Urinary bladder (tissue), 4 donors: ENCODE measurements around the gene CBLIF. TPM values are rescaled to one million over a fixed set of nuclear protein-coding genes. Genes with fewer than 3 reads are reported as not detected.
"Not testable (repeated sequence)": the region's sequence is repeated elsewhere in the genome, so short reads cannot be mapped to it uniquely, and the experiment has no call there.

ENCODE experiments used
- DNase-seq: peaks from one replicate; pipeline ENCODE4 v3.0.0-alpha.2; 2015; ENCODE audit errors: extremely low spot score
- H3K27ac ChIP-seq: one replicate; pipeline ENCODE4 v1.5.1; 2013; ENCODE audit warnings: low read depth, mild to moderate bottlenecking, moderate library complexity
- H3K36me3 ChIP-seq: one replicate; pipeline ENCODE4 v1.6.1; 2013; ENCODE audit warnings: mild to moderate bottlenecking, moderate library complexity; ENCODE audit not compliant: insufficient read depth
- H3K4me1 ChIP-seq: one replicate; pipeline ENCODE4 v1.6.1; 2013; ENCODE audit warnings: mild to moderate bottlenecking, moderate library complexity; ENCODE audit not compliant: insufficient read depth
- H3K4me3 ChIP-seq: one replicate; pipeline ENCODE4 v1.5.1; 2013; ENCODE audit warnings: low read depth, low read length
- WGBS: extraction: QIAGEN DNeasy Blood & Tissue Kit; methylation state at CpG from one replicate; pipeline ENCODE4 v1.1.7; 2013; 5-methylcytosine and 5-hydroxymethylcytosine counted together
- polyA plus RNA-seq: library from polyadenylated mRNA; stranded (reverse); fragments of 200-250 nt; gene quantifications from one replicate; pipeline ENCODE4 v1.2.3, GENCODE V29; 2013
- total RNA-seq: library from RNA; depleted of rRNA; stranded (reverse); fragments of >200 nt; gene quantifications from one replicate; pipeline ENCODE4 v1.2.3, GENCODE V29; 2014
- donor health status: healthy with polysubstance abuse.
- donor health status: healthy.

The CBLIF gene
- total and polyA plus RNA-seq, 2 donors, result not detected

DNA sequence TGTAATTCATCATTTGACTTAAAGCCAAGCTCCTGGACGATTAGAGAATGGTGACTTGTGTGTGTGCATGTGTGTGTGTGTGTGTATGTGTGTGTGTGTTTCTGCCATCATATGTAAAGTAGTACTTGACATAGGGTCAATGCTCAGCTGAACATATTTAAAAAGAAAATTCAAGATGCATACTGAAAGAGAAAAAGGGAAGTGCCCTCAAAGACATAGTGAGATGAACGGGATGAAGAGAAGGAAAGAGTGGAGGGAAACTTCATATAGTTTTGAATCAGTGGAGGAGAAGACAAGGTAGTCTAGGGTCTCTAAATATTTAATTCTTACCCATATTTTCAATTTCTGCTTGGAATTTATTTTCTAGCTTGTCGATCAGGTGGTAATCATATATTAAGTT lies 17.0 kb upstream of the CBLIF start:
- DNase-seq, result no peak
- no peaks in the 10 kb centered on the region for H3K4me1 ChIP-seq
- no peaks in the 10 kb centered on the region for H3K36me3 ChIP-seq
- WGBS, result 68% methylated on average over 3 of the region's 3 CpGs
- no peak overlapping the region for H3K4me3 ChIP-seq
- no peak overlapping the region for H3K27ac ChIP-seq

DNA sequence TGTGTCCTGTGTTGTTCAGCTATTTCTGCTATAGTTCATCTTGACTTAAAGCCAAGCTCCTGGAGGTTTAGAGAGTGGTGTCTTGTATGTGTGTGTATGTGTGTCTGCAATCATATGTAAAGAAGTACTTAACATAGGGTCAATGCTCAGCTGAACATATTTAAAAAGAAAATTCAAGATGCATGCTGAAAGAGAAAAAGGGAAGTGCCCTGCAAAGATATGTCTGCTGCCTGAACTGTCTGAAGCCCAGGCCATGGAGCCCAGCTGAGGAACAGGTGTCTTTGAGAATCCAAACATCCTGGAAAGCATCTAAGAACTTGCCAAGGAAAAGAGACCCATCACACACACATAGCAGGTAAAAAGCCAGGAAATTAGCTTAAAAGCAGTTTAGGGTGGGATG lies 14.4 kb upstream of the CBLIF start:
- no peak for DNase-seq
- Histone ChIP-seq H3K27ac (no peak overlapping the region), H3K4me1 (no peaks in the 10 kb centered on the region), H3K4me3 (no peak overlapping the region), H3K36me3 (no peaks in the 10 kb centered on the region)

DNA sequence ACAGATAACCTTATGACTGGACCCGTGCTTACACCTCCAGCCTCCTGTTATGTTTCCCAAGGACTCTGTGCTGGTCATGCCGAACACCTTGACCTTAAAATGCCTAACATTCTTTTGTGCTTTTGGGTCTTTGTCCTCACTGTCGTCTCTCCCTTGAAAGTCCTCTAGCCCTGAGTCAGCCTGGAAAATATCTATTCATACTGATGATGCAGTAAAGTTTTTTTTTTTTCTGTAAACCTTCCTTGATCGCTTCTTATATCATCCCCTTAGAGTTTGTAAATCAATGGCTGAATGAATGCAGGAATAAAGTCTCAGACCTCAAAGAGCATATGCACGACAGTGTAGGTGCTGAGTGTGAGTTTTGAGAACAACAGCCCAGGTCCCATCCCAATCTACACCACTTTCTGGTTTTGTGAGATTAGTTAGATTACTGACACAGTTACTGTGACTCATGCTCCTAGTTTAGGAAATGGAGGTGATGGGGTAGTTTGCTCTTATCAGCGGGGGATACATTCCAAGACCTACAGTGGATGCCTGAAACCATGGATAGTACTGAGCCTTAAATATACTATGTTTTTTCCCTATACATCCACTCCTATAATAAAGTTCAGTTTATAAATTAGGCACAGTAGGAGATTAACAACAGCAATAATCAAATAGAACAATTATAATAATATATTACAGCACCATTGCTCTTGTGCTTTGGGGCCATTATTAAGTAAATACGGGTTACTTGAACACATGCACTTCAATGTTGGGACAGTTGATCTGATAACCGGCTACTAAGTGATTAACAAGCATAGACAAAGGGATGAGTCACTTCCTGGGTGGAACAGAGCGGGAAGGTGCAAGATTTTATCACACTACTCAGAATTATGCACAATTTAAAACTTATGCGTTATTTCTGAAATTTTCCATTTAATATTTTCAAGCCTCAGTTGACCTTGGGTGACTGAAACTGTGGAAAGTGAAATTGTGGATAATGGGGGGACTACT lies 12.4 kb upstream of the CBLIF start:
- 66% methylated on average over 10 of the region's 10 CpGs for WGBS
- H3K4me1 ChIP-seq, result no peaks in the 10 kb centered on the region
- no peaks in the 10 kb centered on the region for H3K36me3 ChIP-seq
- no peak overlapping the region for H3K27ac ChIP-seq
- no peak overlapping the region for H3K4me3 ChIP-seq
- no peak for DNase-seq

DNA sequence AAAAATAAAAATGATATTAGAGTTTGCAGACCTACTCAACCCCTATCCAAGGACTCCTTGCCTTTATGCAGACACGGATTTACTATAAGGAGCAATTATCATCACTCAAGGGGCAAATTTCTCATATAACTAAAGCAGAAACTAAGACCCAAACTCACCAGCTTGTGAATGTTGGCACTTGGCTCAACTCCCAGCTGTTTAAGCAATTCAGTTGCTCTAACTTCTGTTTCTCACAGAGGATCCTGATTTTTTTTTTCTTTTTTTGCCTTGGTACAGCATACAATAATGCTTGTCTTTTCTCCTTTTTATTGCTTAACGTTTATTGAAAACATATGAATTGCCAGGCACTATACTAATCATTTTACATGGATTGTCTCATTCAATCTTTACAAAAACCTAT lies 9.6 kb upstream of the CBLIF start:
- no peak for DNase-seq
- H3K27ac ChIP-seq, result no peak overlapping the region
- H3K4me1 ChIP-seq, result no peaks in the 10 kb centered on the region
- no peaks in the 10 kb centered on the region for H3K36me3 ChIP-seq
- no peak overlapping the region for H3K4me3 ChIP-seq
- 54% methylated on average over 2 of the region's 2 CpGs for WGBS

DNA sequence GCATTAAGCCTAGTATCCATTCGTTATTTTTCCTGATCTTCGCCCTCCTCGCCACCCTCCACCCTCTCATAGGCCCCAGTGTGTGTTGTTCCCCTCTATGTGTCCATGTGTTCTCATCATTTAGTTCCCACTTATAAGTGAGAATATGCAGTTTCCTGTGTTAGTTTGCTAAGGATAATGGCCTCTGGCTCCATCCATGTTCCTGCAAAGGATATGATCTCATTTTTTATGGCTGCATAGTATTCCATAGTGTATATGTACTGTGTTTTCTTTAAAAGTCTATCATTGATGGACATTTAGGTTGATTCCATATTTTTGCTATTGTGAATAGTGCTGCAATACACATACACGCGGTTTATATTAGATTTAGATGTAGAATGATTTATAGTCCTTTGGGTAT lies 6.1 kb upstream of the CBLIF start:
- not testable (repeated sequence) for H3K4me3 ChIP-seq, H3K36me3 ChIP-seq, DNase-seq, H3K4me1 ChIP-seq, H3K27ac ChIP-seq
- WGBS, result 92% methylated on average over 5 of the region's 5 CpGs

DNA sequence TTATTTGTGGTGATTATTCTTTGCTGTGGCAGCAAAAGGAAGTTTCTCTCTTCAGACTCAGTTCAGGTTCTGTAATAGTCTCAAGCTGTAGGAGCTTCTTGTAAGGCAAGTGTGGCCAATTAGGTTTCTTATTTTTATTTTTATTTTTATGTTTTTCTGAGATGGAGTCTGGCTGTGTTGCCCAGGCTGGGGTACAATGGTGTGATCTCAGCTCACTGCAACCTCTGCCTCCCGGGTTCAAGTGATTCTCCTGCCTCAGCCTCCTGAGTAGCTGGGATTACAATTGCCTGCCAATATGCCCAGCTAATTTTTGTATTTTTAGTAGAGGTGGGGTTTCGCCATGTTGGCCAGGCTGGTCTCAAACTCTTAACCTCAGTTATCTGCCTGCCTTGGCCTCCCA lies 4.3 kb upstream of the CBLIF start:
- H3K36me3 ChIP-seq, H3K27ac ChIP-seq, H3K4me1 ChIP-seq, DNase-seq, H3K4me3 ChIP-seq: not testable (repeated sequence)
- WGBS, result 84% methylated on average over 2 of the region's 2 CpGs

DNA sequence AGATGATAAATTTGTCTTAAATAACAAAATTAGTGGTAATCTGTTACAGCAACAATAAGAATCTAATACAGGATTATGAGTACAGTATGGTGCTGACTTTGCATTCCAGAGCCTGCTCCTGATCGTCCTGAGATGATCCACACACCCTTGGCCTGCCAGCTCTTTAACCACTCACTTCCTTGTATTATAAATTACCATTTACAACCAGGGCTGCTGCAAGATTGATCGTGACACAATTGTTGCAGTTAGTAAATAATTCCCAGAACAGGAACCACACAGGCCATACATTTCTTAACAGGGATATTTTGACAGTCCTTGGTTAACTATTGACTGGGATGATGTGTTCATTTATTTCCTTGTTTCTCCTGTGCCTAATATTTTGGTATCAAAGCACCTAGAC lies 3.8 kb upstream of the CBLIF start:
- Histone ChIP-seq H3K4me1 (no peaks in the 10 kb centered on the region), H3K36me3 (no peaks in the 10 kb centered on the region), H3K27ac (no peak overlapping the region), H3K4me3 (no peak overlapping the region)
- 23% methylated on average over 2 of the region's 2 CpGs for WGBS
- DNase-seq, result no peak

DNA sequence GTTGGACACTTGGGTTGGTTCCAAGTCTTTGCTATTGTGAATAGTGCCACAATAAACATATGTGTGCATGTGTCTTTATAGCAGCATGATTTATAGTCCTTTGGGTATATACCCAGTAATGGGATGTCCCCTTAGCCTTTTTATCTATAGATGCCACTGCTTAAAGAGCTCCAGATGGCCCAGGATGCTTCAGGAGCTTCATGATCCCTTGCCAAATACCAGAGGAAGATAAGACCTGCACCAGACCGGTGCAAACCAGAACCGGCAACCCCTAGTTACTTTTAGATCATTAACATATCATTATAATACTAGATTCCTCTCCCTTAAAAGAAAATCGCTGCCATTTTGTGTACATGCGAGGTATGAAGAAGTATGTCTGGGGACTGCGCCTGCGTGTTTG lies 3.1 kb upstream of the CBLIF start:
- H3K36me3 ChIP-seq, DNase-seq, H3K4me3 ChIP-seq, H3K27ac ChIP-seq, H3K4me1 ChIP-seq: not testable (repeated sequence)
- 81% methylated on average over 6 of the region's 6 CpGs for WGBS

DNA sequence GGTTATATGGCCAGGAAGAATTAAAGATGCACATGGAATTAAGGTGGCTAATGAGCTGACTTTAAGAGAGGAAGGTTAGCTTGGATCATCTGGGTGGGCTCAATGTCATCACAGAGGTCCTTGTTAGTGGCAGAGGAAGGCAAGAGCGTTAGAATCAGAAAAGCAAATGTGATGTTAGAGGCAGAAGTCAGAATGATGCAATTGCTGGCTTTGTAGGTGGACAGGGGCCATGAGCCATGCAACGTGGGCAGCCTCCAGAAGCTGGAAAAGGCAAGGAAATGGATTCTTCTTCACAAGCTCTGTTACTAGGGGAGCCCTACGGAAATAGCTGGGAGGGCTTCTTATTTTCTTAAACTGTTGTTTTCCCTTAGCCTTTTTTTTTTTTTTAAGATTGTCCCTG lies 2.3 kb upstream of the CBLIF start:
- Histone ChIP-seq H3K4me1 (no peaks in the 10 kb centered on the region), H3K4me3 (no peak overlapping the region), H3K27ac (no peak overlapping the region), H3K36me3 (no peaks in the 10 kb centered on the region)
- 85% methylated on average over 3 of the region's 3 CpGs for WGBS
- DNase-seq, result no peak

DNA sequence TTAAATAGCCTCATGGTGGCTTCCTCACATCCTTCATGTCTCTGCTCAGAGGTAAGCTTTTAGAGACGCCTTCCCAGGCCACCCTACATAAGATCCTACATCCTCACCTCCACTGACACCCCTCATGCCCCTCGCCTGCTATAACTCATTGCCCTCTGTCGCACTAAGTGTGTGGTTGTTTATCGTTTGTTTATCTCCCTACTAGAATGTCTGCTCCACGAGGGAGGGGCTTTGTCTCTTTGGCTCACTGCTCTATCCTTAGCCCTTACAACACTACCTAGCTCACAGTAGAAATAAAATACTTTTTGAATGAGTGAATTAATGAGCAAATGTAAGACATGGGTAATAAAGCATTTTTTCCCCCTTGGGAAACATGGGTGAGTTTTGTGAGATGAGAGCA lies 1.3 kb upstream of the CBLIF start:
- DNase-seq, result no peak
- H3K36me3 ChIP-seq, result no peaks in the 10 kb centered on the region
- H3K4me3 ChIP-seq, result no peak overlapping the region
- 55% methylated on average over 5 of the region's 5 CpGs for WGBS
- H3K27ac ChIP-seq, result no peak overlapping the region
- no peaks in the 10 kb centered on the region for H3K4me1 ChIP-seq

DNA sequence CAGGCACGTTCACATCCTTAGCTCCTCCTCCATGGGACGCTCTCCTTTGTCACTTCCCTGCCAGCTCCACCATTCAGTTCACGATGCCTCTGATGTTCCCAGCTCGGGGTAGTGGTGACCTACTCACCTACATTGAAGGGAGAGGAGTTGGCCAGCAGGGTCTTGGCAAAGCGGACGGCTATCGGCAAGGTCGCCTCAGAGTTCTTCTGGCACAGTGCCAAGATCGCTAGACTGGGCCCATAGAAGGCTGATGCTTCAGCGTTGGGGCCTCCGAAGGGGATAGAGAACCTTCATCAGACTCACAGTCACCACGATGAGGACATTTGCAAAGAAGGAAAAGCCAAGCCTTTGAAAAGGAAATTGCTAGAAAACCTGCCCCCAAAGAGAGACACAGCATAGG lies 3.0 kb downstream of the CBLIF start:
- WGBS, result 75% methylated on average over 12 of the region's 12 CpGs
- no peak for DNase-seq
- H3K36me3 ChIP-seq, result no peaks in the 10 kb centered on the region
- no peak overlapping the region for H3K4me3 ChIP-seq
- H3K27ac ChIP-seq, result no peak overlapping the region
- no peaks in the 10 kb centered on the region for H3K4me1 ChIP-seq

DNA sequence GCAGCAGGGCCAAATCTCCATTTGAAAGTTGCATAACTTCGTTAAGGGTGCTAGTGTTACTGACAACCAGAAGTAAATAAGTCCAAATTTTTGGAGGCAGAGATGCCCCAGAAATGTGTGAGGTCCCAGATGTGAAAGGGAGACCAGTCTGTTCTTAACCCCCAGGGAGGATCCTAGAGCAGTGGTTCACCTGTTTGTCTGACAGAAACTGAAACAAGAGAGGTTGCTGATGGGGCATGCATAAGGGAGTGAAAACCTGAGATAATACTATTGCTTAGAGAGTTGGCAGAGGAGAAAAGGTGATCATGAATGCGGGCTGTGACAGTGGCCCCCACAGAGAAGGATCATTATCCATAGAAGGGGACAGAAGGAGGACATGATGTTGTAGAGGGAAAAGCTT lies 3.8 kb downstream of the CBLIF start:
- Histone ChIP-seq H3K36me3 (no peaks in the 10 kb centered on the region), H3K27ac (no peak overlapping the region), H3K4me1 (no peaks in the 10 kb centered on the region), H3K4me3 (no peak overlapping the region)
- 90% methylated on average over 2 of the region's 2 CpGs for WGBS
- no peak for DNase-seq

DNA sequence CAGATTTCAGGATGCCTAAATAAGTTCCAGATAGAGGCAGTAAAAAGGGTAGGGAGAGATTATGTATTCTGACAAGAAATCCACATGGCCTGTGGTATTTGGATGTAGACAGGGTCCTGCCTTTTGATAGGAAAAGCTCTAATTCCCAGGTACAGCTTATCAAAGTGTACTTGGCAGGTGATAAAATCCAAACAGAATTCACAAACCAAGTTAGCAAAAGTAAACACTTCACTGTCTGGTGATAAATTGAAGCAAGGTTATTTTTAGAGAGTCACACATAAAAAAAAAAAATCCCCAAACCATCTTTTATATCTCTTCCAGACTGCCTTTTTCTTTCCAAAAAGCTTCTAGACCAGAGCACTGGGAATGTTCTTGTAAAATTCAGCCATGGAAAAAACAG lies 5.7 kb downstream of the CBLIF start:
- no peaks in the 10 kb centered on the region for H3K4me1 ChIP-seq
- no peak for DNase-seq
- H3K4me3 ChIP-seq, result no peak overlapping the region
- no peaks in the 10 kb centered on the region for H3K36me3 ChIP-seq
- no peak overlapping the region for H3K27ac ChIP-seq

DNA sequence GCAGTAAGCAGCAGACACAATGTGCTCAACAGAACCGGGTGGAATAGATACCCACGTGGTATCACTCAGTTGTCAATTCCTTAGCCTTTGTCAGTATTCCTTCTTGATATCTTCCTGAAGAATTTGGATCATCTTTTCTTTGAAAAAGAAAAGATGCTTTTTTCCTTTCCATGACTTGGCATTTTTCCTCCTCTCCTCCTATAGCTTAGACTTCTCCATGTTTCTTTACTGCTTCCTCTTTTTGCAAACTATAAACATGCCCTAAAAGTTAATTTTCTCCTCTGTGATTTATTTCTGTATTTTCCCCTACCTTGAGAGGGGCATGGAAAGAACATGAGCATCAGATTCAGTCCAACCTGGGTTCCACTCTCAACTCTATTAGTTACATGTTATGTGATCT lies 11.7 kb downstream of the CBLIF start:
- DNase-seq, result no peak
- H3K4me3 ChIP-seq, result no peak overlapping the region
- 85% methylated on average over 2 of the region's 2 CpGs for WGBS
- no peak overlapping the region for H3K27ac ChIP-seq
- no peaks in the 10 kb centered on the region for H3K36me3 ChIP-seq
- no peaks in the 10 kb centered on the region for H3K4me1 ChIP-seq
